ENCODE data around the gene NDUFAF8.

DNA sequence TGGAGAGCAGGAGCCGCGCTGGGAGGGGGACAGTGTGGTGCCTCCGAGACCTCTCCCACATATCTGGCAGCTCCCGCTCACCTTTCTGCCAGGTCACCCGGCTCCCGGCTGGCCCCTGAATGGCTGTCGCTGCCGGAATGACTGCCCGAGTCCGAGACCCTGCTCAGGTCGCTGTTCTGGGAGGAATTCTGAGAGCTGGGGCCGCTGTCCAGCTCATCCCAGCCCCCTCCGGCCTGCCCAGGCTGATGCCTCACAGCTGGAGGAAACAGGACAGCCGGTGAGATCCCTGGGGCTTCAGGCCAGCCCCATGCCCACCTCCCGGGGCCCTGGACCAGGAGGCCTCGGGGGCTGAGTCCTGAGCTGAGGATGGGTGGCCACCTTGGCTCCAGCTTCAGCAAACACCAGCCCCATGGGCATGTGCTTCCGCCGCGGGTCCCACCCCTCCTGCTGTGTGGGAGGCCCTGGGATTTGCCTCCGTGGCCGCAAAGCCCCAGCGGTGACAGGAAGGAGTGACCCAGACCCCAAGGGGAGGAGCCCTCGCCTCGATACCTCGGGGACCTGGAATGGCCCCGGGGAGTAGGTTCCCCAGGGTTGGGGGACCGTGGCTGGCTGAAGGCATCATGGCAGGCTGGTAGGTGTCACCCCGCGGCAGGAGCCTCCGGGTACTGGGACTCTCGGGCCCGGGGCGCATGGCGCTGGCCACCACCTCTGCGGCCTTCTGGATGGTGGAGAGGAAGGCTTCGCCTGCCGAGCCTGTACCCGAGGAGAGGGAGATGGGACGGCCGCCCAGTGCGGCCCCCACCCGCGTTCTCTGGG, 7.1 kb upstream of the NDUFAF8 start:
- no peak for TF ChIP-seq TCF4 (CRISPR knock-in tag; IDR thresholded peaks at IDR 0.05; ENCODE audit: borderline replicate concordance)
- no peak for TF ChIP-seq RARB (CRISPR knock-in tag; IDR thresholded peaks at IDR 0.05)
- TF ChIP-seq ARNTL (CRISPR knock-in tag; IDR thresholded peaks at IDR 0.05; ENCODE audit: borderline replicate concordance, low read depth): no peak
- no peak for TF ChIP-seq ZC3H10 (CRISPR knock-in tag; IDR thresholded peaks at IDR 0.05)
- TF ChIP-seq ZFP3 (CRISPR knock-in tag; IDR thresholded peaks at IDR 0.05): no peak
- TF ChIP-seq, protein P1, sequence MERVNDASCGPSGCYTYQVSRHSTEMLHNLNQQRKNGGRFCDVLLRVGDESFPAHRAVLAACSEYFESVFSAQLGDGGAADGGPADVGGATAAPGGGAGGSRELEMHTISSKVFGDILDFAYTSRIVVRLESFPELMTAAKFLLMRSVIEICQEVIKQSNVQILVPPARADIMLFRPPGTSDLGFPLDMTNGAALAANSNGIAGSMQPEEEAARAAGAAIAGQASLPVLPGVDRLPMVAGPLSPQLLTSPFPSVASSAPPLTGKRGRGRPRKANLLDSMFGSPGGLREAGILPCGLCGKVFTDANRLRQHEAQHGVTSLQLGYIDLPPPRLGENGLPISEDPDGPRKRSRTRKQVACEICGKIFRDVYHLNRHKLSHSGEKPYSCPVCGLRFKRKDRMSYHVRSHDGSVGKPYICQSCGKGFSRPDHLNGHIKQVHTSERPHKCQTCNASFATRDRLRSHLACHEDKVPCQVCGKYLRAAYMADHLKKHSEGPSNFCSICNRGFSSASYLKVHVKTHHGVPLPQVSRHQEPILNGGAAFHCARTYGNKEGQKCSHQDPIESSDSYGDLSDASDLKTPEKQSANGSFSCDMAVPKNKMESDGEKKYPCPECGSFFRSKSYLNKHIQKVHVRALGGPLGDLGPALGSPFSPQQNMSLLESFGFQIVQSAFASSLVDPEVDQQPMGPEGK (CRISPR knock-in tag; IDR thresholded peaks at IDR 0.05; ENCODE audit: borderline replicate concordance): no peak
- TF ChIP-seq, protein P2, sequence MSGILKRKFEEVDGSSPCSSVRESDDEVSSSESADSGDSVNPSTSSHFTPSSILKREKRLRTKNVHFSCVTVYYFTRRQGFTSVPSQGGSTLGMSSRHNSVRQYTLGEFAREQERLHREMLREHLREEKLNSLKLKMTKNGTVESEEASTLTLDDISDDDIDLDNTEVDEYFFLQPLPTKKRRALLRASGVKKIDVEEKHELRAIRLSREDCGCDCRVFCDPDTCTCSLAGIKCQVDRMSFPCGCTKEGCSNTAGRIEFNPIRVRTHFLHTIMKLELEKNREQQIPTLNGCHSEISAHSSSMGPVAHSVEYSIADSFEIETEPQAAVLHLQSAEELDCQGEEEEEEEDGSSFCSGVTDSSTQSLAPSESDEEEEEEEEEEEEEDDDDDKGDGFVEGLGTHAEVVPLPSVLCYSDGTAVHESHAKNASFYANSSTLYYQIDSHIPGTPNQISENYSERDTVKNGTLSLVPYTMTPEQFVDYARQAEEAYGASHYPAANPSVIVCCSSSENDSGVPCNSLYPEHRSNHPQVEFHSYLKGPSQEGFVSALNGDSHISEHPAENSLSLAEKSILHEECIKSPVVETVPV (CRISPR knock-in tag; IDR thresholded peaks at IDR 0.05): no peak
- no peak for TF ChIP-seq ESRRG (CRISPR knock-in tag; IDR thresholded peaks at IDR 0.05)
- TF ChIP-seq ZNF565 (CRISPR knock-in tag; conservative IDR thresholded peaks at IDR 0.05; ENCODE audit: low read depth): no peak
- TF ChIP-seq ZFP30 (CRISPR knock-in tag; IDR thresholded peaks at IDR 0.05): no peak
- TF ChIP-seq BACH2 (CRISPR knock-in tag; IDR thresholded peaks at IDR 0.05; ENCODE audit: borderline replicate concordance): no peak
- TF ChIP-seq SNAI2 (CRISPR knock-in tag; IDR thresholded peaks at IDR 0.05): no peak

Data from SK-N-SH treated with all-trans-retinoic acid at 6 μM for 48 hours (cell line).